ENCODE measurements around the gene NTN4. TPM values are rescaled to one million over a fixed set of nuclear protein-coding genes. Genes with fewer than 3 reads are reported as not detected.
"Not testable (repeated sequence)": the region's sequence is repeated elsewhere in the genome, so short reads cannot be mapped to it uniquely, and the experiment has no call there.

NTN4 gene
- total and polyA plus RNA-seq, 4 donors, result 22.1 to 72.4 (median 53.5) TPM

- Histone ChIP-seq H3K4me3 (no peak overlapping the region), H3K4me1 (ENCODE audit: control insufficient read depth in 5 of 5, insufficient read depth in 5 of 5, low read length in 5 of 5) (peaks cover 0 to 3% (median 0%) of the 10 kb centered on the region in 5 donors), H3K9me3 (ENCODE audit: control insufficient read depth in 4 of 4, insufficient read depth in 3 of 4, low read length in 3 of 4) (no peaks in the 10 kb centered on the region), H3K36me3 (ENCODE audit: control insufficient read depth in 4 of 4, insufficient read depth in 4 of 4, low read length in 4 of 4) (no peaks in the 10 kb centered on the region), H3K27me3 (ENCODE audit: control insufficient read depth in 3 of 3, insufficient read depth in 3 of 3, low read length in 2 of 3) (no peaks in the 10 kb centered on the region), H3K9ac (ENCODE audit: insufficient read depth in 1 of 2, low read length in 2 of 2) (no peak overlapping the region), H3K27ac (ENCODE audit: low read depth in 1 of 2, low read length in 1 of 2) (peak overlapping the region in 1 of 2 donors; percentile 9)
- 59 to 77% methylated on average over 2 of the region's 2 CpGs for WGBS, 2 donors
- TF ChIP-seq, protein P1, sequence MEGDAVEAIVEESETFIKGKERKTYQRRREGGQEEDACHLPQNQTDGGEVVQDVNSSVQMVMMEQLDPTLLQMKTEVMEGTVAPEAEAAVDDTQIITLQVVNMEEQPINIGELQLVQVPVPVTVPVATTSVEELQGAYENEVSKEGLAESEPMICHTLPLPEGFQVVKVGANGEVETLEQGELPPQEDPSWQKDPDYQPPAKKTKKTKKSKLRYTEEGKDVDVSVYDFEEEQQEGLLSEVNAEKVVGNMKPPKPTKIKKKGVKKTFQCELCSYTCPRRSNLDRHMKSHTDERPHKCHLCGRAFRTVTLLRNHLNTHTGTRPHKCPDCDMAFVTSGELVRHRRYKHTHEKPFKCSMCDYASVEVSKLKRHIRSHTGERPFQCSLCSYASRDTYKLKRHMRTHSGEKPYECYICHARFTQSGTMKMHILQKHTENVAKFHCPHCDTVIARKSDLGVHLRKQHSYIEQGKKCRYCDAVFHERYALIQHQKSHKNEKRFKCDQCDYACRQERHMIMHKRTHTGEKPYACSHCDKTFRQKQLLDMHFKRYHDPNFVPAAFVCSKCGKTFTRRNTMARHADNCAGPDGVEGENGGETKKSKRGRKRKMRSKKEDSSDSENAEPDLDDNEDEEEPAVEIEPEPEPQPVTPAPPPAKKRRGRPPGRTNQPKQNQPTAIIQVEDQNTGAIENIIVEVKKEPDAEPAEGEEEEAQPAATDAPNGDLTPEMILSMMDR (IDR thresholded peaks at IDR 0.05; ENCODE audit: control extremely low read depth, extremely low read depth), result no peak
- DNase-seq (peak in 1 of 3 donors; percentile 23), ATAC-seq (ENCODE audit: insufficient read depth, low FRiP score) (no peak)
These were observed 127.0 kb downstream of the NTN4 start for GRCh38 chr12:95663525-95663924.

DNA sequence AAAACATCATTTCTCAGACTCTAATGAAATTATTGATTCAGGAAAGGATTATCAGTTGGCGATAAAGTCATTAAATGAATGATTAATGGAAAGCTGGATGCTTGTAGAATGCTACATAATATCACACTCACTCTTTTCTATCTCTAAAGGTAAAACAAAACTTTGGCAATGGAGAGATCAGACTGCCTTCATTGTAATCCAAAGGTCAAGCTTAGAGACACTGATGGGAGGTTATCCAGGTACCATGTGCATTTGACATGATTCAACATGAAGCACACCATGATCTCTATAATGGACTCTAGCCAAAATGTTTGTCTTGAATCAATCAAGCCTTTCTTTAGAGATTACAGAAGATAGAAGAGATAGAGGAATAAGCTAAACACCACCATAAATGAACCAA, 129.2 kb downstream of the NTN4 start:
- Histone ChIP-seq H3K9me3 (ENCODE audit: control insufficient read depth in 4 of 4, insufficient read depth in 3 of 4, low read length in 3 of 4) (no peaks in the 10 kb centered on the region), H3K9ac (ENCODE audit: insufficient read depth in 1 of 2, low read length in 2 of 2) (no peak overlapping the region), H3K4me1 (ENCODE audit: control insufficient read depth in 5 of 5, insufficient read depth in 5 of 5, low read length in 5 of 5) (peaks cover 0 to 3% (median 0%) of the 10 kb centered on the region in 5 donors), H3K27me3 (ENCODE audit: control insufficient read depth in 3 of 3, insufficient read depth in 3 of 3, low read length in 2 of 3) (no peaks in the 10 kb centered on the region), H3K4me3 (no peak overlapping the region), H3K27ac (ENCODE audit: low read depth in 1 of 2, low read length in 1 of 2) (no peak overlapping the region), H3K36me3 (ENCODE audit: control insufficient read depth in 4 of 4, insufficient read depth in 4 of 4, low read length in 4 of 4) (no peaks in the 10 kb centered on the region)
- TF ChIP-seq, protein P1 (IDR thresholded peaks at IDR 0.05; ENCODE audit: control extremely low read depth, extremely low read depth), result no peak
- DNase-seq, result no peak
- ATAC-seq (ENCODE audit: insufficient read depth, low FRiP score), result no peak
- 94 to 96% methylated on average over 1 of the region's 1 CpG for WGBS, 2 donors

- no peak overlapping the region for H3K9ac ChIP-seq (ENCODE audit: insufficient read depth in 1 of 2, low read length in 2 of 2)
- TF ChIP-seq, protein P1 (IDR thresholded peaks at IDR 0.05; ENCODE audit: control extremely low read depth, extremely low read depth), result no peak
- no peaks in the 10 kb centered on the region for H3K9me3 ChIP-seq (ENCODE audit: control insufficient read depth in 4 of 4, insufficient read depth in 3 of 4, low read length in 3 of 4)
- no peak overlapping the region for H3K4me3 ChIP-seq
- 64 to 68% methylated on average over 6 of the region's 6 CpGs for WGBS, 2 donors
- ATAC-seq (ENCODE audit: insufficient read depth, low FRiP score), result no peak
- H3K27me3 ChIP-seq (ENCODE audit: control insufficient read depth in 3 of 3, insufficient read depth in 3 of 3, low read length in 2 of 3), result no peaks in the 10 kb centered on the region
- H3K27ac ChIP-seq (ENCODE audit: low read depth in 1 of 2, low read length in 1 of 2), result no peak overlapping the region
- no peaks in the 10 kb centered on the region for H3K4me1 ChIP-seq (ENCODE audit: control insufficient read depth in 5 of 5, insufficient read depth in 5 of 5, low read length in 5 of 5)
- DNase-seq, result no peak
- H3K36me3 ChIP-seq (ENCODE audit: control insufficient read depth in 4 of 4, insufficient read depth in 4 of 4, low read length in 4 of 4), result no peaks in the 10 kb centered on the region
These were observed 132.2 kb downstream of the NTN4 start for GRCh38 chr12:95658386-95658785.

- WGBS, 2 donors, result 94 to 97% methylated on average over 3 of the region's 3 CpGs
- H3K36me3 ChIP-seq (ENCODE audit: control insufficient read depth in 4 of 4, insufficient read depth in 4 of 4, low read length in 4 of 4); H3K27me3 ChIP-seq (ENCODE audit: control insufficient read depth in 3 of 3, insufficient read depth in 3 of 3, low read length in 2 of 3); H3K4me1 ChIP-seq (ENCODE audit: control insufficient read depth in 5 of 5, insufficient read depth in 5 of 5, low read length in 5 of 5); ATAC-seq (ENCODE audit: insufficient read depth, low FRiP score); H3K9ac ChIP-seq (ENCODE audit: insufficient read depth in 1 of 2, low read length in 2 of 2); H3K4me3 ChIP-seq; H3K27ac ChIP-seq (ENCODE audit: low read depth in 1 of 2, low read length in 1 of 2); DNase-seq; H3K9me3 ChIP-seq (ENCODE audit: control insufficient read depth in 4 of 4, insufficient read depth in 3 of 4, low read length in 3 of 4): not testable (repeated sequence)
These were observed 135.9 kb downstream of the NTN4 start for GRCh38 chr12:95654665-95655064.
